ENCODE data around the gene CNN3. TPM values are rescaled to one million over a fixed set of nuclear protein-coding genes. Genes with fewer than 3 reads are reported as not detected.

The CNN3 gene
- total and polyA plus RNA-seq, 2 donors (not counting 3 experiments of a cell fraction or from before 2014, with no cell fraction given), result 174 to 392 TPM

DNA sequence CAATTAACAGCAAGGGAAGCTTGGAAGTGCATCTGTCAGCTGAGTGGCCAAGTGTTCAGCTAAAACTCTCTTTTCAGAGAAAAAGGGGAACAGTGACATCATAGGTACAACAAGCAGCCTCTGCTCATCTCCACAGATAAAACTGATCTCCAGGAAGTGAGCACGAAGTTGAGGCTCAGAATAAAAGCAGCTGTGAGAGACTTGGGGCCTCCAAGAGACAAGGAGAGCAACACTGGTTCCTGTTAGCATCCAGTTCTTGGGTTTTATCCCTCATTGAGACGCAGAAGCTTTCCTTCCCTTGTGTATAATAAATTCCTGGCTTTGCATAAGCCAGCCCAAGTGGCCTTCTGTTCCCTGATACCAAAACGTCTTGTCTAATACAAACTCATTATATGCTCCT lies 20.0 kb upstream of the CNN3 start:
- intact Hi-C loops (cut with micrococcal nuclease), result loop anchor here (2.0 kb wide), 1 partner anchor 14 kb away; no protein-coding TSS in a partner anchor
- Histone ChIP-seq H3K4me3 (replicated peaks in 1 of 3; ENCODE audit: insufficient read depth in 1 of 3, low read depth in 1 of 3, low read length in 3 of 3) (no peak overlapping the region), H3K27ac (ENCODE audit: insufficient read depth, low read depth, low read length) (no peak overlapping the region), H3K27me3 (ENCODE audit: control insufficient read depth in 2 of 2, insufficient read depth in 2 of 2, low read length in 2 of 2) (no peaks in the 10 kb centered on the region), H3K9me1 (replicated peaks; ENCODE audit: control insufficient read depth, extremely low read depth, insufficient read depth, low read length) (no peaks in the 10 kb centered on the region), H4K20me1 (replicated peaks; ENCODE audit: control insufficient read depth, extremely low read depth, insufficient read depth, low read length) (no peaks in the 10 kb centered on the region), H3K36me3 (ENCODE audit: control insufficient read depth in 2 of 2, extremely low read depth in 1 of 2, insufficient read depth in 2 of 2, low read length in 2 of 2) (no peaks in the 10 kb centered on the region), H2AFZ (ENCODE audit: low read depth, low read length) (no peak overlapping the region), H3K9ac (replicated peaks; ENCODE audit: extremely low read depth, insufficient read depth, low read length) (no peak overlapping the region), H3K79me2 (ENCODE audit: control insufficient read depth, insufficient read depth, low read length) (no peaks in the 10 kb centered on the region), H3K4me1 (ENCODE audit: control insufficient read depth, extremely low read depth, insufficient read depth, low read length) (peaks cover 6% of the 10 kb centered on the region), H3K4me2 (ENCODE audit: insufficient read depth, low read length) (no peak overlapping the region), H3K9me3 (replicated peaks; ENCODE audit: control insufficient read depth, insufficient read depth, low read length) (no peaks in the 10 kb centered on the region)
- BruUV-seq (replicated peaks), result no TSS peak
- dilution Hi-C loops (cut with MboI; ENCODE audit: extremely low pct_ligation_motif_present, low sequenced_read_pairs), result no loop called here
- TF ChIP-seq FOS (IDR thresholded peaks at IDR 0.05; ENCODE audit: borderline replicate concordance, insufficient read depth, low read length) (no peak), MYC (IDR thresholded peaks at IDR 0.05; ENCODE audit: low read depth, low read length) (no peak), EZH2 (IDR thresholded peaks at IDR 0.05; ENCODE audit: borderline replicate concordance, low read depth, low read length, severe bottlenecking) (no peak), GATA2 (IDR thresholded peaks at IDR 0.05; ENCODE audit: insufficient read depth, insufficient read length, low read depth, low read length) (no peak), JUN (IDR thresholded peaks at IDR 0.05; ENCODE audit: borderline replicate concordance, insufficient read depth, insufficient read length, low read depth) (no peak), POLR2A (IDR thresholded peaks at IDR 0.05; ENCODE audit: low read depth, low read length) (no peak), POLR2AphosphoS5 (IDR thresholded peaks at IDR 0.05; ENCODE audit: insufficient read depth, low read depth, low read length) (no peak)
- TF ChIP-seq, protein P1, sequence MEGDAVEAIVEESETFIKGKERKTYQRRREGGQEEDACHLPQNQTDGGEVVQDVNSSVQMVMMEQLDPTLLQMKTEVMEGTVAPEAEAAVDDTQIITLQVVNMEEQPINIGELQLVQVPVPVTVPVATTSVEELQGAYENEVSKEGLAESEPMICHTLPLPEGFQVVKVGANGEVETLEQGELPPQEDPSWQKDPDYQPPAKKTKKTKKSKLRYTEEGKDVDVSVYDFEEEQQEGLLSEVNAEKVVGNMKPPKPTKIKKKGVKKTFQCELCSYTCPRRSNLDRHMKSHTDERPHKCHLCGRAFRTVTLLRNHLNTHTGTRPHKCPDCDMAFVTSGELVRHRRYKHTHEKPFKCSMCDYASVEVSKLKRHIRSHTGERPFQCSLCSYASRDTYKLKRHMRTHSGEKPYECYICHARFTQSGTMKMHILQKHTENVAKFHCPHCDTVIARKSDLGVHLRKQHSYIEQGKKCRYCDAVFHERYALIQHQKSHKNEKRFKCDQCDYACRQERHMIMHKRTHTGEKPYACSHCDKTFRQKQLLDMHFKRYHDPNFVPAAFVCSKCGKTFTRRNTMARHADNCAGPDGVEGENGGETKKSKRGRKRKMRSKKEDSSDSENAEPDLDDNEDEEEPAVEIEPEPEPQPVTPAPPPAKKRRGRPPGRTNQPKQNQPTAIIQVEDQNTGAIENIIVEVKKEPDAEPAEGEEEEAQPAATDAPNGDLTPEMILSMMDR (IDR thresholded peaks at IDR 0.05; ENCODE audit: extremely low read depth in 1 of 2, insufficient read depth in 1 of 2, low read depth in 1 of 2, low read length in 2 of 2), result no peak
- TF ChIP-seq, protein P2, sequence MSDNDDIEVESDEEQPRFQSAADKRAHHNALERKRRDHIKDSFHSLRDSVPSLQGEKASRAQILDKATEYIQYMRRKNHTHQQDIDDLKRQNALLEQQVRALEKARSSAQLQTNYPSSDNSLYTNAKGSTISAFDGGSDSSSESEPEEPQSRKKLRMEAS (IDR thresholded peaks at IDR 0.05; ENCODE audit: insufficient read depth, insufficient read length), result no peak
- FAIRE-seq (no peak), DNase-seq (ENCODE audit: low read depth, low spot score) (no peak)
- POLR2A ChIA-PET, result no interaction called here
- CTCF ChIA-PET, result interaction anchor here (0.6 to 2.6 kb wide), 4 partner anchors 11 to 95 kb away, joined by 3 to 8 read pairs (median 5); no protein-coding TSS in a partner anchor

Measured in endothelial cell of umbilical vein (primary cell).